Measurements from ENCODE around the gene LCLAT1. TPM values are rescaled to one million over a fixed set of nuclear protein-coding genes. Genes with fewer than 3 reads are reported as not detected.
"Not testable (repeated sequence)": the region's sequence is repeated elsewhere in the genome, so short reads cannot be mapped to it uniquely, and the experiment has no call there.

Gene LCLAT1
- total and polyA plus RNA-seq, 12 donors = 8.0 to 56.4 (median 42.7) TPM

- no peak for TF ChIP-seq CTCF (IDR thresholded peaks at IDR 0.05)
- H3K4me1 ChIP-seq = peaks cover 0 to 43% (median 17%) of the 10 kb centered on the region in 9 donors
- ATAC-seq (no peak), DNase-seq (no peak)
- H3K4me3 ChIP-seq = no peak overlapping the region
- H3K36me3 ChIP-seq = no peaks in the 10 kb centered on the region
- H3K27me3 ChIP-seq = no peaks in the 10 kb centered on the region
- H3K27ac ChIP-seq = no peak overlapping the region
- no peaks in the 10 kb centered on the region for H3K9me3 ChIP-seq
- 83 to 86% methylated on average over 1 of the region's 1 CpG for WGBS, 2 donors
- intact Hi-C loops (cut with DNase I) = no loop called here
Measured at GRCh38 chr2:30608643-30609042, 161.6 kb downstream of the LCLAT1 start.

DNA sequence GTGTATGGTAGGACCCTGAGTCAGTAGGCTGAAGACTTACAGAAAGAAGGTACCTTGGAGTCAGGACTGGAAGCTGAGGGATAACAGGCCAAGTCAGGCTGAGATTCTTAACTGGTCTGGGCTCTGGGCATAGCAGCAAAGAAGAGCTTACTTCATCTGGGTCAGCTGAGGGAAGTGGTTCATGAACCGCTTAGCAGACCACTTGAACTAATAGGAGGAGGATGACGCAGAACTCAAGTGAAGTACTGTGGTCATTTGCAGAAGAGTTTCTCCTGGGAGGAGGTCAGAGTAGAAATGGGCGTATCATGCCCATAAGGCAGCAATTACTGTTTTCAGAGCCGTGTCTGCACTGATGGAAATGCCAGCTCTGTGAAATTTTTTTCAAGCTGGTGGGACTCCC is 164.5 kb downstream of the LCLAT1 start:
- TF ChIP-seq CTCF (IDR thresholded peaks at IDR 0.05) = no peak
- H3K36me3 ChIP-seq = no peaks in the 10 kb centered on the region
- H3K4me1 ChIP-seq = peaks cover 2 to 36% (median 25%) of the 10 kb centered on the region in 9 donors
- 38 to 65% methylated on average over 4 of the region's 4 CpGs for WGBS, 2 donors
- intact Hi-C loops (cut with DNase I) = no loop called here
- ATAC-seq (peak; percentile 29 to 96 (median 80)), DNase-seq (peak in 1 of 2 donors; percentile 25)
- no peaks in the 10 kb centered on the region for H3K27me3 ChIP-seq
- no peak overlapping the region for H3K4me3 ChIP-seq
- H3K9me3 ChIP-seq = no peaks in the 10 kb centered on the region
- peak overlapping the region in 5 of 10 donors; percentile 9 to 69 (median 19) for H3K27ac ChIP-seq

DNA sequence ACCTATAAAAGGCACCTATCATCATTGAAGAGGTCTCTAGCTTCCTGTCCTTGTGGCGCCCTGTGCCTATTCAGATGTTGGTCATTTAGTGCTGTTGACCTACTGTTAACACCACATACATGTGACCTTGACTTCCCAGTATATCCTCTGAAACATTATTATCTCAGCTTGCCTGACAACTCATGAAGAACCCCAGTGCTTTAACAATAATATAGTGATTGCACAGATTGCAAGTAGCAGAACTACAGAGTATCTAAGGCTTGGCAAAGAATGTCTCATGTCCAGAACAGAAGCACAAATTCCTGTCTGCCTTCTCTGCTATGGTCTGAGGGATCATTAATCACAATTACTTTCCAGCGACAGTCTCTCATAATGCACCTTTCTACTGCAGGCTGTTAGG is 165.3 kb downstream of the LCLAT1 start:
- no peak overlapping the region for H3K4me3 ChIP-seq
- intact Hi-C loops (cut with DNase I) = loop anchor here in 1 of 10 donors (2.0 kb wide), 1 partner anchor 92 kb away; no protein-coding TSS in a partner anchor
- H3K27me3 ChIP-seq = no peaks in the 10 kb centered on the region
- TF ChIP-seq CTCF (IDR thresholded peaks at IDR 0.05) = no peak
- 42 to 53% methylated on average over 2 of the region's 2 CpGs for WGBS, 2 donors
- no peaks in the 10 kb centered on the region for H3K36me3 ChIP-seq
- no peaks in the 10 kb centered on the region for H3K9me3 ChIP-seq
- H3K27ac ChIP-seq = peak overlapping the region in 6 of 10 donors; percentile 9 to 69 (median 21)
- DNase-seq (no peak), ATAC-seq (peak in 6 of 8 donors; percentile 39 to 59 (median 56))
- peaks cover 2 to 36% (median 25%) of the 10 kb centered on the region in 9 donors for H3K4me1 ChIP-seq

DNA sequence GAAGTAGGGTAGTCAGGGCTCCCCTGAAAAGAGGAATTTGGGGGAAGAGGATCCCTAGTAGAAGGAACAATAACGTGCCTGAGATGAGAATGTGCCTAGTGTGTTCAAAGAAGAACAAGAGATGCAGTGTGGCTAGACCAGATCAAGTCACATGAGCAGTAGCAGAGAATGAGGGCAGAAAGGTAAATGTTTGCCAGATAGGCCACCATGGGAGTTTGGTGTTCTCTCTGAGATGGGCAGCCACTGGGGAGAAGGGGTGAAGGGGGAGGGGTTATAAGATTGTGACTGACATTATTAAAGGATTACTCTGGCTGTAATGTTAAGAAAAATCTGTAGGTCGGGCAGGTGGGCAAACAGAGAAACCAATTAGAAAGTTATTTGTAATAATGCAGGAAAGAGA is 166.0 kb downstream of the LCLAT1 start:
- H3K4me3 ChIP-seq = no peak overlapping the region
- TF ChIP-seq CTCF (IDR thresholded peaks at IDR 0.05) = no peak
- no peak for ATAC-seq
- H3K4me1 ChIP-seq = peaks cover 2 to 36% (median 25%) of the 10 kb centered on the region in 9 donors
- intact Hi-C loops (cut with DNase I) = loop anchor here in 1 of 10 donors (2.0 kb wide), 1 partner anchor 92 kb away; no protein-coding TSS in a partner anchor
- H3K27ac ChIP-seq = peak overlapping the region in 4 of 10 donors; percentile 3 to 65 (median 16)
- no peak for DNase-seq
- H3K36me3 ChIP-seq = no peaks in the 10 kb centered on the region
- 76 to 93% methylated on average over 2 of the region's 2 CpGs for WGBS, 2 donors
- H3K27me3 ChIP-seq = no peaks in the 10 kb centered on the region
- H3K9me3 ChIP-seq = peaks cover 0 to 2% (median 0%) of the 10 kb centered on the region in 11 donors

DNA sequence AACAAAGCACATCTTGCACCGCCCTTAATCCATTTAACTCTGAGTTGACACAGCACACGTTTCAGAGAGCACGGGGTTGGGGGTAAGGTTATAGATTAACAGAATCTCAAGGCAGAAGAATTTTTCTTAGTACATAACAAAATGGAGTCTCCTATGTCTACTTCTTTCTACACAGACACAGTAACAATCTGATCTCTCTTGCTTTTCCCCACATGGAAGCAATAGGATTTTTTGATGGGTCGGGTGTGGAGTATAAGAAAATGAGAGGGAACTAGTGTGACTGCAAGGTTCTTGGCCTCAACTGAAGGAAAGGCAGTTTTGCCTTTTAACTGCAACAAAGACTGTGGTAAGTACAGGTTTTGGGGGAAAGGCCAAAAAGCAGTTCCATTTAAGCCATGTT is 167.2 kb downstream of the LCLAT1 start:
- H3K27me3 ChIP-seq; H3K27ac ChIP-seq; H3K36me3 ChIP-seq; H3K9me3 ChIP-seq; H3K4me3 ChIP-seq; intact Hi-C loops (cut with DNase I); ATAC-seq; DNase-seq: not testable (repeated sequence)
- H3K4me1 ChIP-seq = peaks cover 2 to 36% (median 23%) of the 10 kb centered on the region in 9 donors
- WGBS, 2 donors = 98 to 100% methylated on average over 1 of the region's 4 CpGs

Data from heart right ventricle (tissue), 16 donors.